Panc1 (cell line): ENCODE data around the gene RHBDD1. TPM values are rescaled to one million over a fixed set of nuclear protein-coding genes. Genes with fewer than 3 reads are reported as not detected.

Experiments used
- ATAC-seq: fragments of 200-7000 bp; cut with Tn5 transposase; 2 replicates; pipeline ENCODE4 v1.9.1; 2020; ENCODE audit warnings: mild to moderate bottlenecking, moderate library complexity
- BruUV-seq: library from RNA; stranded (reverse); fragments of 400-500 nt; replicated peaks from 2 replicates; lab custom pipeline; 2021; lab: Mats Ljungman, UMichigan
- CTCF ChIA-PET: fragments of 300-600 bp; sonication (Branson Sonifier 250); formaldehyde crosslinking; loops from one replicate; lab custom pipeline; 2022; ENCODE audit warnings: antibody characterized with exemption; lab: Charles Lee
- POLR2A ChIA-PET: fragments of 300-600 bp; sonication (Branson Sonifier 250); formaldehyde crosslinking; loops from one replicate; lab custom pipeline; 2022; ENCODE audit warnings: antibody characterized with exemption; lab: Charles Lee
- DNase-seq: peaks from one replicate; pipeline ENCODE4 v3.0.0-alpha.2; 2010; ENCODE audit warnings: low read depth, low spot score
- H3K27ac ChIP-seq: 2 replicates; pipeline ENCODE4 v1.5.1; 2011; ENCODE audit warnings: mild to moderate bottlenecking, low read length, inconsistent platforms
- H3K27me3 ChIP-seq: fragments of 200-500 bp; sonication (Bioruptor generic); 2 replicates; pipeline ENCODE4 v1.6.0; 2014; ENCODE audit warnings: low read length, inconsistent platforms; ENCODE audit not compliant: control insufficient read depth, insufficient read depth
- H3K36me3 ChIP-seq: fragments of 200-500 bp; sonication (Bioruptor generic); 2 replicates; pipeline ENCODE4 v1.5.1; 2014; ENCODE audit warnings: inconsistent platforms, mild to moderate bottlenecking, low read length, moderate library complexity; ENCODE audit not compliant: control insufficient read depth, insufficient read depth
- H3K4me1 ChIP-seq: 2 replicates; pipeline ENCODE4 v1.5.1; 2011; ENCODE audit warnings: inconsistent platforms, mild to moderate bottlenecking, low read length, moderate library complexity; ENCODE audit not compliant: control insufficient read depth, insufficient read depth
- H3K4me3 ChIP-seq, 2 experiments: 2 replicates each; pipeline ENCODE4 v1.5.1; 2011 to 2012; ENCODE audit warnings: low read depth in 2 of 2, low read length in 2 of 2, mild to moderate bottlenecking in 2 of 2, inconsistent platforms in 1 of 2, moderate library complexity in 1 of 2
- H3K9me3 ChIP-seq: fragments of 200-500 bp; sonication (Bioruptor generic); 2 replicates; pipeline ENCODE4 v1.5.1; 2014; ENCODE audit warnings: low read depth, mild to moderate bottlenecking, inconsistent platforms, low read length, moderate library complexity; ENCODE audit not compliant: control insufficient read depth, insufficient read depth
- POLR2AphosphoS5 ChIP-seq: IDR thresholded peaks from 2 replicates; pipeline ENCODE4 v1.6.1; 2012; ENCODE audit warnings: mild to moderate bottlenecking, low read depth, low read length, moderate library complexity
- SIN3A ChIP-seq: IDR thresholded peaks from 2 replicates; pipeline ENCODE4 v1.6.1; 2012; ENCODE audit warnings: low read depth, mild to moderate bottlenecking, low read length, moderate library complexity, borderline replicate concordance; ENCODE audit not compliant: insufficient read depth
- TCF7L2 ChIP-seq: IDR thresholded peaks from 2 replicates; pipeline ENCODE4 v1.6.1; 2011; ENCODE audit warnings: mild to moderate bottlenecking, low read depth, low read length, inconsistent platforms
- in situ Hi-C: cut with HindIII; loops from 2 replicates; pipeline ENCODE4 v1.10.0; 2016; ENCODE audit warnings: low sequenced_read_pairs, low pct_unique_long_range_greater_than_20kb
- intact Hi-C: fragments of 100-400 bp; cut with micrococcal nuclease; formaldehyde crosslinking; loops from one replicate; pipeline ENCODE4 v1.10.0; 2022; ENCODE audit not compliant: unreplicated experiment
- total RNA-seq: library from RNA; stranded (reverse); gene quantifications from one replicate; pipeline ENCODE4 v1.2.1, GENCODE V29; 2021; ENCODE audit not compliant: unreplicated experiment
- TF ChIP-seq, protein P1 (sequence below): fragments of 450-650 bp; IDR thresholded peaks from 2 replicates; pipeline ENCODE4 v1.5.1; 2017; ENCODE audit warnings: mild to moderate bottlenecking
- TF ChIP-seq, protein P2 (sequence below), 2 experiments: IDR thresholded peaks; 2 replicates each; pipeline ENCODE4 v1.6.1; 2011 to 2012; ENCODE audit warnings: low read depth in 2 of 2, control low read depth in 1 of 2, low read length in 1 of 2, mild to moderate bottlenecking in 1 of 2, moderate library complexity in 1 of 2; ENCODE audit not compliant: insufficient read depth in 1 of 2

The RHBDD1 gene
- total RNA-seq, 1 experiment from 2014 or later: 25.3 TPM

DNA sequence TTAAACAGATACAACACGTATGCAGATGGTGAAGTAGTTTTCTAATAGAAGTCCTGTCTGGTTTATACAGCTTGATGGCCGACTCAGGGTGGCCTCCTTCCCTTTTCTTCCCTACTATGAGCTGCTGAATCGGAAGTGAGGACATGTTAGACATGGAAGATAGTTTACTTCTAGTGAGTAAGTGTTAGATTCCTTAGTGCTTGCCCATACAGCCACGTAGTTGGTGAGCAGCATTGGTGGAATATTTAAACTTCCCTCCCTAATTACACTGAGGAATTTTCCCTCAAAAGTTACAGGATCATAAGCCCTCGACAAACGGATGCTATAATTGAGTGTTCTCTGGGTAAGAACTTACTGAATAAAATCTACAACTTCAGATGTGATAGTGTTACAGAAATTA, 52.1 kb downstream of the RHBDD1 start:
- intact Hi-C loops (loop anchor here (1.0 kb wide), 1 partner anchor 33 kb away; no protein-coding TSS in a partner anchor), in situ Hi-C loops (no loop called here)
- TF ChIP-seq, protein P1, sequence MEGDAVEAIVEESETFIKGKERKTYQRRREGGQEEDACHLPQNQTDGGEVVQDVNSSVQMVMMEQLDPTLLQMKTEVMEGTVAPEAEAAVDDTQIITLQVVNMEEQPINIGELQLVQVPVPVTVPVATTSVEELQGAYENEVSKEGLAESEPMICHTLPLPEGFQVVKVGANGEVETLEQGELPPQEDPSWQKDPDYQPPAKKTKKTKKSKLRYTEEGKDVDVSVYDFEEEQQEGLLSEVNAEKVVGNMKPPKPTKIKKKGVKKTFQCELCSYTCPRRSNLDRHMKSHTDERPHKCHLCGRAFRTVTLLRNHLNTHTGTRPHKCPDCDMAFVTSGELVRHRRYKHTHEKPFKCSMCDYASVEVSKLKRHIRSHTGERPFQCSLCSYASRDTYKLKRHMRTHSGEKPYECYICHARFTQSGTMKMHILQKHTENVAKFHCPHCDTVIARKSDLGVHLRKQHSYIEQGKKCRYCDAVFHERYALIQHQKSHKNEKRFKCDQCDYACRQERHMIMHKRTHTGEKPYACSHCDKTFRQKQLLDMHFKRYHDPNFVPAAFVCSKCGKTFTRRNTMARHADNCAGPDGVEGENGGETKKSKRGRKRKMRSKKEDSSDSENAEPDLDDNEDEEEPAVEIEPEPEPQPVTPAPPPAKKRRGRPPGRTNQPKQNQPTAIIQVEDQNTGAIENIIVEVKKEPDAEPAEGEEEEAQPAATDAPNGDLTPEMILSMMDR: no peak
- TF ChIP-seq, protein P2, sequence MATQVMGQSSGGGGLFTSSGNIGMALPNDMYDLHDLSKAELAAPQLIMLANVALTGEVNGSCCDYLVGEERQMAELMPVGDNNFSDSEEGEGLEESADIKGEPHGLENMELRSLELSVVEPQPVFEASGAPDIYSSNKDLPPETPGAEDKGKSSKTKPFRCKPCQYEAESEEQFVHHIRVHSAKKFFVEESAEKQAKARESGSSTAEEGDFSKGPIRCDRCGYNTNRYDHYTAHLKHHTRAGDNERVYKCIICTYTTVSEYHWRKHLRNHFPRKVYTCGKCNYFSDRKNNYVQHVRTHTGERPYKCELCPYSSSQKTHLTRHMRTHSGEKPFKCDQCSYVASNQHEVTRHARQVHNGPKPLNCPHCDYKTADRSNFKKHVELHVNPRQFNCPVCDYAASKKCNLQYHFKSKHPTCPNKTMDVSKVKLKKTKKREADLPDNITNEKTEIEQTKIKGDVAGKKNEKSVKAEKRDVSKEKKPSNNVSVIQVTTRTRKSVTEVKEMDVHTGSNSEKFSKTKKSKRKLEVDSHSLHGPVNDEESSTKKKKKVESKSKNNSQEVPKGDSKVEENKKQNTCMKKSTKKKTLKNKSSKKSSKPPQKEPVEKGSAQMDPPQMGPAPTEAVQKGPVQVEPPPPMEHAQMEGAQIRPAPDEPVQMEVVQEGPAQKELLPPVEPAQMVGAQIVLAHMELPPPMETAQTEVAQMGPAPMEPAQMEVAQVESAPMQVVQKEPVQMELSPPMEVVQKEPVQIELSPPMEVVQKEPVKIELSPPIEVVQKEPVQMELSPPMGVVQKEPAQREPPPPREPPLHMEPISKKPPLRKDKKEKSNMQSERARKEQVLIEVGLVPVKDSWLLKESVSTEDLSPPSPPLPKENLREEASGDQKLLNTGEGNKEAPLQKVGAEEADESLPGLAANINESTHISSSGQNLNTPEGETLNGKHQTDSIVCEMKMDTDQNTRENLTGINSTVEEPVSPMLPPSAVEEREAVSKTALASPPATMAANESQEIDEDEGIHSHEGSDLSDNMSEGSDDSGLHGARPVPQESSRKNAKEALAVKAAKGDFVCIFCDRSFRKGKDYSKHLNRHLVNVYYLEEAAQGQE (IDR thresholded peaks at IDR 0.05; ENCODE audit: insufficient read depth in 1 of 2, low read depth in 2 of 2, low read length in 1 of 2): no peak
- TF ChIP-seq SIN3A: no peak
- TF ChIP-seq POLR2AphosphoS5: no peak
- TF ChIP-seq TCF7L2: no peak
- ChIA-PET CTCF (no interaction called here), POLR2A (no interaction called here)
- DNase-seq (no peak), ATAC-seq (no peak)
- no peaks in the 10 kb centered on the region for H3K9me3 ChIP-seq
- no peak overlapping the region for H3K27ac ChIP-seq
- H3K4me1 ChIP-seq: no peaks in the 10 kb centered on the region
- no peak overlapping the region for H3K4me3 ChIP-seq
- BruUV-seq: no TSS peak
- H3K27me3 ChIP-seq: no peaks in the 10 kb centered on the region
- H3K36me3 ChIP-seq: no peaks in the 10 kb centered on the region

DNA sequence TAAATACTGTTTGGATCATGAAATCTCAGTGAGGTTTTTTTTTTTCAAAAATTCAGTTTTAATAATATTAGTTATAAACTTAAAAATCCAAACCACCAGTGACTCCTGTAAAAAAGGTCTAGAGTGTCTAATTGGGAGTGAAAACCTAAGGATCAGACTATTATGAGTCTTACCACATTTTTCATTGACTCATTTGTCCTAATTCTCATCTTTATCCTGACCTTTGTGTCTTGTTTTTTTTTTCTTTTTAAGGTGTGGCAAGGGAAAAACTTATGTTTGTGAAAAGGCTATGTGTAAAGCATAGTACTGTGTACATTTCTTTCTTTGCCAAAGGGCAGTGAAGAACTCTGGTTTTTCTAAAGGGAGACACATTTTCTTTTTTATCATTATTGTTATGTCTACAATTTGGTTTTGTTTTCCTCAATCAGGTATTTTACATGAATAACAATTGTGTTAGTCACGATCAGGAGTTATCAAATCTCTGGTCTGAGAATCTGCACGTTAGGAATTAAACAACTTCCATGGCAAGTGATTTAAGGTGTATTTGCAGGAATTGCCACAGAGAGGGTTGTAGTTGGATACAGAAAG, 52.6 kb downstream of the RHBDD1 start:
- ChIA-PET POLR2A (no interaction called here), CTCF (no interaction called here)
- ATAC-seq: no peak
- no peak for DNase-seq
- no peaks in the 10 kb centered on the region for H3K27me3 ChIP-seq
- no peaks in the 10 kb centered on the region for H3K4me1 ChIP-seq
- H3K4me3 ChIP-seq: no peak overlapping the region
- in situ Hi-C loops (no loop called here), intact Hi-C loops (loop anchor here (1.0 kb wide), 1 partner anchor 33 kb away; no protein-coding TSS in a partner anchor)
- no TSS peak for BruUV-seq
- H3K27ac ChIP-seq: no peak overlapping the region
- H3K9me3 ChIP-seq: no peaks in the 10 kb centered on the region
- TF ChIP-seq TCF7L2 (no peak), POLR2AphosphoS5 (no peak), SIN3A (no peak)
- TF ChIP-seq, protein P2 (IDR thresholded peaks at IDR 0.05; ENCODE audit: insufficient read depth in 1 of 2, low read depth in 2 of 2, low read length in 1 of 2): no peak
- TF ChIP-seq, protein P1: no peak
- H3K36me3 ChIP-seq: no peaks in the 10 kb centered on the region
